ENCODE measurements around the gene ANKRD24.
"Not testable (repeated sequence)": the region's sequence is repeated elsewhere in the genome, so short reads cannot be mapped to it uniquely, and the experiment has no call there.

Gene ANKRD24

GRCh38 chr19:4174213-4174894, 8.1 kb upstream of the ANKRD24 start:
- no peak for DNase-seq

GRCh38 chr19:4174895-4175668, 7.4 kb upstream of the ANKRD24 start:
- no peak for DNase-seq

GRCh38 chr19:4175669-4175931, 6.9 kb upstream of the ANKRD24 start:
- no peak for DNase-seq

- DNase-seq, result no peak
These were observed 5.3 kb upstream of the ANKRD24 start for GRCh38 chr19:4177146-4177545.

GRCh38 chr19:4178990-4179389, 3.5 kb upstream of the ANKRD24 start:
- DNase-seq, result no peak

- DNase-seq, result no peak
These were observed 1.4 kb upstream of the ANKRD24 start for GRCh38 chr19:4181053-4181508.

- DNase-seq, result no peak
These were observed 1.7 kb downstream of the ANKRD24 start for GRCh38 chr19:4183967-4184717.

- no peak for DNase-seq
These were observed 2.3 kb downstream of the ANKRD24 start for GRCh38 chr19:4184718-4185352.

GRCh38 chr19:4185413-4186086, 3.1 kb downstream of the ANKRD24 start:
- DNase-seq, result no peak

GRCh38 chr19:4186087-4186993, 3.9 kb downstream of the ANKRD24 start:
- DNase-seq, result peak; percentile 76

- DNase-seq, result no peak
These were observed 5.0 kb downstream of the ANKRD24 start for GRCh38 chr19:4187313-4188122.

GRCh38 chr19:4189641-4190040, 7.2 kb downstream of the ANKRD24 start:
- no peak for DNase-seq

GRCh38 chr19:4192537-4192936, 10.0 kb downstream of the ANKRD24 start:
- not testable (repeated sequence) for DNase-seq

GRCh38 chr19:4194353-4194752, 11.9 kb downstream of the ANKRD24 start:
- DNase-seq, result no peak

GRCh38 chr19:4196009-4196408, 13.5 kb downstream of the ANKRD24 start:
- no peak for DNase-seq

GRCh38 chr19:4196587-4197148, 14.2 kb downstream of the ANKRD24 start:
- DNase-seq, result no peak

- DNase-seq, result no peak
These were observed 14.7 kb downstream of the ANKRD24 start for GRCh38 chr19:4197228-4197624.

GRCh38 chr19:4197625-4198466, 15.4 kb downstream of the ANKRD24 start:
- DNase-seq, result no peak

- no peak for DNase-seq
These were observed 16.1 kb downstream of the ANKRD24 start for GRCh38 chr19:4198467-4199126.

All from activated T-cell treated with anti-CD3 and anti-CD28 coated beads for 4 hours (primary cell).